Hematopoietic multipotent progenitor cell treated with erythropoietin and hydrocortisone succinate and interleukin-3 and kit ligand, for 15 days (in vitro differentiated cells): Measurements from ENCODE around the gene TBC1D30.
"Not testable (repeated sequence)": the region's sequence is repeated elsewhere in the genome, so short reads cannot be mapped to it uniquely, and the experiment has no call there.

Source experiments
- DNase-seq: peaks from one replicate; pipeline ENCODE4 v3.0.0-alpha.2; 2015; ENCODE audit warnings: low spot score

TBC1D30 gene, protein sequence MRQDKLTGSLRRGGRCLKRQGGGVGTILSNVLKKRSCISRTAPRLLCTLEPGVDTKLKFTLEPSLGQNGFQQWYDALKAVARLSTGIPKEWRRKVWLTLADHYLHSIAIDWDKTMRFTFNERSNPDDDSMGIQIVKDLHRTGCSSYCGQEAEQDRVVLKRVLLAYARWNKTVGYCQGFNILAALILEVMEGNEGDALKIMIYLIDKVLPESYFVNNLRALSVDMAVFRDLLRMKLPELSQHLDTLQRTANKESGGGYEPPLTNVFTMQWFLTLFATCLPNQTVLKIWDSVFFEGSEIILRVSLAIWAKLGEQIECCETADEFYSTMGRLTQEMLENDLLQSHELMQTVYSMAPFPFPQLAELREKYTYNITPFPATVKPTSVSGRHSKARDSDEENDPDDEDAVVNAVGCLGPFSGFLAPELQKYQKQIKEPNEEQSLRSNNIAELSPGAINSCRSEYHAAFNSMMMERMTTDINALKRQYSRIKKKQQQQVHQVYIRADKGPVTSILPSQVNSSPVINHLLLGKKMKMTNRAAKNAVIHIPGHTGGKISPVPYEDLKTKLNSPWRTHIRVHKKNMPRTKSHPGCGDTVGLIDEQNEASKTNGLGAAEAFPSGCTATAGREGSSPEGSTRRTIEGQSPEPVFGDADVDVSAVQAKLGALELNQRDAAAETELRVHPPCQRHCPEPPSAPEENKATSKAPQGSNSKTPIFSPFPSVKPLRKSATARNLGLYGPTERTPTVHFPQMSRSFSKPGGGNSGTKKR

DNA sequence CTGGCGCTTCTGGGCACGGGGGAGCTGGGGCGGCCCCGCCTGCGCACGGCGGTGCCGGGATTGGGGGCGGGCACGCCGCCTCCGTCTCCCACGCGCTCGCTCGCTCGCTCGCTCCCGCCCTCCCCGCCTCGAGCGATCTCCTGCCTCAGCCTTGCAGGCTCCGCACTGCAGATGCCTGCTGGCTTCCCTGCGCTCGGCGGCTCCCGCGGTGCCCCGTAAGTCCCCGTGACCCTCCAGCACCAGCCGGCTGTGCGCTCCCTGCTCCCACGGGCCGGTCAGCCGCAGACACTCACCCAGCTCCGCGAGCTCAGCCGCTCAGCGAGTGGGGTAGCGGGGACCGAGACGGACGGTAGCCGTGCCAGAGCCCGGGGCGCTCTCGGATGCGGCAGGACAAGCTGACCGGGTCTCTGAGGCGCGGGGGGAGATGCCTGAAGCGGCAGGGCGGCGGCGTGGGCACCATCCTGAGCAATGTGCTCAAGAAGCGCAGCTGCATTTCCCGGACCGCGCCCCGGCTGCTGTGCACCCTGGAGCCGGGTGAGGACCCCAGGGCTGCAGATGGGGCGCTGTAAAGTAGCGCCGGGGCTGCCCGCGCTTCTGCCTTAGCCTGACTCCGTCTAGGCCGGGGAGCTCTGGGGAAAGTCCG lies at the start of gene TBC1D30:
Gene TBC1D30 (plus strand): TSS at position 148 of the 643 bp plus-strand sequence. CDS start 233 bp downstream, at position 381.
- DNase-seq = no peak

DNA sequence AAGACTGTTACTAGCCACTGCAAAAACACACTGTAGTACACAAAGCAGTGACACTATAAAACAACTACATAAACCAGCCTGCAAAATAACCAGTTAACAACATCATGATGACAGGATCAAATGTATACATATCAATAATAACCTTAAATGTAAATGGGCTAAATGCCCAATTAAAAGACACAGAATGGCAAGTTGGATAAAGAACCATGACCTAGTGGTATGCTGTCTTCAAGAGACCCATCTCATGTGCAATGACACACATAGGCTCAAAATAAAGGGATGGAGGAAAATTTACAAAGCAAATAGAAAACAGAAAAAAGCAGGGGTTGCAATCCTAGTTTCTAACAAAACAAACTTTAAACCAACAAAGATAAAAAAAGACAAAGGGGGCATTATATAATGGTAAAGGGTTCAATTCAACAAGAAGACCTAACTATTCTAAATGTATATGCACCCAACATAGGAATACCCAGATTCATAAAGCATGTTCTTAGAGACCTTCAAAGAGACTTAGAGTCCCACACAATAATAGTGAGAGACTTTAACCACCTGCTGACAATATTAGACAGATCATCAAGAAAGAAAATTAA lies 49.2 kb upstream of the TBC1D30 start:
- DNase-seq = not testable (repeated sequence)

DNA sequence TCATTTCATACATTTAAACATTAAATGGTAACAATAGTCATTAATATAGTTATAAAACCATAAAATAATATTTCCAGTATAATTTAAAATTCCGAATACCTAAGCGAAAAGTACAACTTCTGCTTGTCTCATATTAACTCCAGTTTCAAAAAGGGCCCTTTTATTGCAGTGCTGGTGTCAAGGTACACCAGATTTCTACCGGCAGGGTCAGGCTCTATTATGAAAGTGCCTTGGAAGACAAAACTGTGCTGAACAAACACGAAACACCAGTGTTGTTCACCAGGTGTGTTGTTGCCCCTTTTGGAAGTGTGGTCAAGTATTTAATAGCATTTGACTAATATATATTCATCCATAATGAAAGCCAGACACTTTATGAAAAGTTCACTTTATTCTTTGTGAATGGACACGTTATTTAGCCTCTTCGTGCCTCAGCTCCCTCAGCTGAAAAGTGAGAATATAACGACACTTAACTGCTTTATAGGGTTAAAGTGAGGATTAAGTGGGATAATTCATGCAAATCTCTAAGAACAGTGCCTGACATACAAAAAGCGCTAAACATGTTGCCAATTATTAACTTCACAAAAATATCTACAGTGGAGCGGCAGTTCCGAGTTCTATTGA lies 45.0 kb upstream of the TBC1D30 start:
- no peak for DNase-seq

DNA sequence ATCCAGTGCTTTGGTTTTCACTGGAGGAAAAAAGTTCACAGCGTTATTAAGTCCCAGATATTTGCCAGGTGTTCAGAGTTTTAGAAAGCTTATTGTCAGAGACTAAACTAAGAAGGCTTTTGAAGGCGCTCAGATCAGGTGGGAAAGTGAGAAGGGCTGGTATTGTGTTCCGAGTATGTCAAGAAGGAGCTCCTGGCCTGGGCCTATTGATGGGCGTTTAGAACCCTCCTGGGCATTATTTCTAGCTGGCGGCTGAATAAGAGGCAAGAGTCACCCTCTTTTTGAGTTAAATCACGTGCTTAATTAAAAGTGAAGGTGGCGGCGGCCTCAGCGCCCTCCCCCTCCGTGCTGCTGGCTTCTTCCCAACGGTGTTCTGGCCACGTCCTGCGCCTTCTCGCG lies 44.3 kb upstream of the TBC1D30 start:
- no peak for DNase-seq

DNA sequence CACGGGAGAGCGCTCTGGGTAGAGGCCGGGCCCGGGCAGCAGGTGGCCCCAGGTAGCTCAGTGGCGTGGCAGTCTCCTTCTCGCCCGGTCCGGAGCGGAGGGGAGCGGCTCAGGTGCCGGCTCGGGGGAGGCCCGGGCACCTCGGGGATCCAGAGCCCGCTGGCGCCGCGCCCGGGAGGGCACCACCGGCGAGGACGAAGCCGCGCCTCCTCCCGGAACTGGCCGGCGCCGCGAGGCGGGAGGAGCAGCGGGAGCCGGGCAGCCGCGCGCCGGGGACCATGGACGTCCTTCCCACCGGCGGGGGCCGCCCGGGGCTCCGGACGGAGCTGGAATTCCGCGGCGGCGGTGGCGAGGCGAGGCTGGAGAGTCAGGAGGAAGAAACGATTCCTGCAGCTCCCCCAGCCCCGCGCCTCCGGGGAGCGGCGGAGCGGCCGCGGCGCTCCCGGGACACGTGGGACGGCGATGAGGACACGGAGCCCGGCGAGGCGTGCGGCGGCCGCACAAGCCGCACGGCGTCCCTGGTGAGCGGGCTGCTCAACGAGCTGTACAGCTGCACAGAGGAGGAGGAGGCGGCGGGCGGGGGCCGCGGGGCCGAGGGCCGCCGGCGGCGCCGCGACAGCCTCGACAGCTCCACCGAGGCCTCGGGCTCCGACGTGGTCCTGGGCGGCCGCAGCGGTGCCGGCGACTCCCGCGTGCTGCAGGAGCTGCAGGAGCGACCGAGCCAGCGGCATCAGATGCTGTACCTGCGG lies 43.7 kb upstream of the TBC1D30 start:
- DNase-seq = no peak

DNA sequence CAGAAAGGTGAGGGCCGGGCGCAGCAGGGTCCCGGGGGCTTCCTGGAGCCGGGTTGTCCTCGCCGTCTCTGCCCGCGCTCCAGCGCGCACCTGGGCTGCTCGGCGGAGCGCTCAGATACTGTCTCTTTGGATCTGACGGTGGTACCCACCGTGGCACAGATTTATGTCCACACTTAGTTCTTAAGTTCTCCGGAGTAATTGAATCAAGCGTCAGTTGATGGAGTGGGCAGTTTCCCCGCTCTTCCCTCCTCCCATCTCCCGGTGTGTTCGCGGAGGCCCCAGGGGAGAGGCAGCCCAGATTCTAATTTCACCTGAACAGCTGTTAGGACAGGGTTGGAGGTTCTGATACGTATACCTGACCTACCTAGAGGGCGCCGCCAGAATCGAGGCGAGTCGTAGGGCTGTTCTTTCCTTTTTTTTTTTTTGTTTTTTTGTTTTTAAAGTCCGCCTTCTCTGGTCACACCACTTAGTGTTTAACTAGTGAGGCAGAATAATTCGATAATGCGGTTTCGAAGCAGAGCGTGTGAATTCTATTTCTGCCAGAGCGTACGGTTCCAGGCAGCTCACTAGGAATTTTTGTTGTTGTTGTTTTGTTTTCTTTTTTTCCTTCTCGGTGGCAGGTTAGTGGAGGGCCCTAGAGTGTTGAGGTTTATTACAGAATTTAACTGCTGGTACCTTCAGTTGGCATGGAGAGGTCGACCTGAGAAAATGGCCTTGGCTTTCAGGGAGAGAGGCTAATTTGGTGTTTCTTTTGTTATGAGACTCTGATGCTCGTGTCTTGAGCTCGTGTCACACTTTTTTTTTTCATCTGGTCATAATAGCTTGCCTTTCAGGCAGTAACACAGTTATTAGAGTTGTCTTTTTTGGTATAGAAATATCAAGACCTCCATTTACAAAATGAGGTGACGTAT lies 42.9 kb upstream of the TBC1D30 start:
- DNase-seq = no peak

DNA sequence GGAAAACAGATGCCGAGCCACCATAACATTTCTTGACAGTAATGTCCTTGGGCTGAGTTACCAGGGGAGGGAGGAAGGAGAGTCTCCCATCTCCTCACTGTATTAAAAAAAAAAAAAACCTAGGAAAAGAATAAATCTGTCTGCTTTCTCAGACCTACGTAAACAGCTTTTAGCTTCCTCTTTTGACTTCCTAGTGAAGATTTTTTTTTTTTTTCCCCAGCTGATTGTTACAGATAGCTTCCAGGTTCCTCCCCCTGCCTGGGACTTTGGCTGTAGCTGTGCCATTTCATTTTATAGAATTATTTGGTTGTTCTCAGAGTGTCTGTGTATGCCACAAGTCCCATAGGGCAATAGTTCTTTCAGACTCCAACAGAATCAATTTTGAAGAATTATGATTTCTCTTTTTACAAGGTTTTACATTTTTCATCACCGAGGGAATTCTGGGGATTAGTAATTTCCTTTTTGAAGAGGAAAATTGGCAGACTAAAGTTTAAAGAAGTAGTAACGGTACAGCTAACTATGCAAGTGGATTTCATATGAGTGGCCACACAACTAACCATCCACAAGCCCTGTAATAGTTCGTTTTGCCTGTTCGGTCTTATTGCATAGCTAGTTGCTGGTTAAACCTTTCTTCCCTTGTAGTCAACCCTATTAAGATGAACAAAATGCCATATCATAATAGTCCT lies 42.1 kb upstream of the TBC1D30 start:
- DNase-seq = no peak

DNA sequence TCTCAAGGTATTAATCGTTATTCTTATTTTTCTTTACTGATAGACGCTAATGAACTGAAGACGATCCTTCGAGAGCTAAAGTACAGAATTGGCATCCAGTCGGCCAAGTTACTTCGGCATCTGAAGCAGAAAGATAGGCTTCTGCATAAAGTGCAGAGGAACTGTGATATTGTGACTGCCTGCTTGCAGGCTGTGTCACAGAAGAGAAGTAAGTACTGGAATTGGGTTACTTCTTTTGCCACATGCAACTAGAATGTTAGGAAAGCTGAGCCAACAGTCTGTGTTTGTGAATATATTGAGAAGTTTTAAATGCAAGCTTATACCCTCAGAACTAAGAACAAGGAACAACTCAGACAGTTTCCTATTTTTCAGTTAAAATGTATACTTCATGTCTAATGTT lies 38.6 kb upstream of the TBC1D30 start:
- no peak for DNase-seq

DNA sequence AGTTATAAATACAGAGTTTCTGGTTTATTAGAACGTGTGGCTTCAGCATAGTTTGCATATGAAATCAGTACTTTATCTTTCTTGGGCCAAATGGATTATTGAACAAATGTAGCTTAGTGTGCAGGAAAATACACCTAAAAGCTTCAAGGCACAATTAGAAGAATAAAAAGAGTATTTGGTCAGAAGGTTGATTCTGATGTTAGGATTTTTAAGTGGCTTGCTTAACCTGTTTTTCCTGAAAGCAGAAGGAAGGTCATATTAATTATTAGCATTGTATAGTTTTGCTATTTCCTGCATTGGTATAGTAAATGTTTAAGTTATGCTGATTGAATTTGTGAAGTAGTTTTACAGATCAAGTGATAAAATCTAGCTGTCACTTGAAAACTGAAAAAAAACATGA lies 34.3 kb upstream of the TBC1D30 start:
- no peak for DNase-seq

DNA sequence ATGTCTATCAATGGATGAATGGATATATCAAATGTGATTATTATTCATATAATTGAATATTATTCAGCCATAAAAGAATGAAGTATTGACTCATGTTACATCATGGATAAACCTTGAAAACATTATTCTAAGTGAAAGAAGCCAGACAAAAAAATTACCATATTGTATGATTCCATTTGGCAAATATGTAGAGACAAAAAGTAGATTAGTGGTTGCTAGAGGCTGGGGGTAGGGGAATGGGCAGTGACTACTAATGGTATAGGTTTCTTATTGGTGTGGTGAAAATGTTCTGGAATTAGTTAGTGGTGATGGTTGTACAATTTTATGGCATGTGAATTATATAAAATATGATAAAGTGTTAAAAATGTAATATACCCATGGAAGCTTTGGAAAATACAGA lies 33.4 kb upstream of the TBC1D30 start:
- no peak for DNase-seq

DNA sequence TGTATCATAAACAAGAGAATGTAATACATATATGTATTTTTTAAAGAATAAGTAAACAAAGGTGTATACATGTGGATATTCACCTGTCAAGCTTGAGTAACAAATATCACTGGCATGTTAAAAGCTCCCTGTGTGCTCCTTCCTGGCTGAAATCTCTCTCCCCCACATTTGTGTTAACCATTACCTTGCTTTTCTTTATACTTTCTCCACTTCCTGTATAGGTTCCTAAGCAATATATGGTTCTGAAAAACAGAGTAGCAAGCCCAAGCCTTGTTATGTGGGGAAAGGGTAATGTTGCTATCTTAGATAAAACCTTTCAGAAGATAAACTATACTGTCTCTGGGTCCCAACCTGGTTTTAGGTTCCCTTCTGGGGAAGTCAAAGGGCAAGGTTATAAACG lies 32.3 kb upstream of the TBC1D30 start:
- no peak for DNase-seq

DNA sequence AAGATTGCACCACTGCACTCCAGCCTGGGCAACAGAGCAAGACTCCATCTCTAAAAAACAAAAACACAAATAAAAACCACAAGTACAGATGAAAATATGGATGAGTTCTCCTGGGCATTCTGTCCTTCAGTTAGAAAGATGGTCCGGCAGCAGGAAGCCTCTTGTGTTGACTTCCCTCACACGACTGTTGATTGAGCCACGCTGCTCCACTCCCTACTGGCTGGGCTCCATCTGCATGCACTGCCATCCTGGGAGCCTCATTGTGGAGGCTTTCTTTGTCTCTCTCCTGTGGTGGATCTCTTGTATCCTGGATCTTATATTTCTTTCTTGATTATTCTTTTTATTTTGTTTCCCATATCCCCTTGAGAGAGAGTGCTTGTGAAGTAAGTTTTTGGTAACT lies 30.8 kb upstream of the TBC1D30 start:
- no peak for DNase-seq

DNA sequence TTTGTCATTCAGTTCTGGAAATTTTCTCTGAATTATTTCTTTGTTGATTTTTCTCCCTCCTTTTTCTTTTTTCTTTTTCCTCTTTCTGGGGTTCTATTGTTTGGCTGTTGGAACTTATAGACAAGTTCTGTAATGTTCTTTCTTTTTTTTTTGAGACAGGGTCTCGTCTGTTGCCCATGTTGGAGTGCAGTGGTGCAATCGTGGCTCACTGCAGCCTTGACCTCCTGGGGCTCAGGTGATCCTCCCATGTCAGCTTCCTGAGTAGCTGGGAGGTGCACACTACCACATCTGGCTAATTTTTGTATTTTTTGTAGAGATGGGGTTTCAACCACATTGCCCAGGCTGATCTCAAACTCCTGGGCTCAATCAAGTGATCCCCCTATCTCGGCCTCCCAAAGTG lies 30.1 kb upstream of the TBC1D30 start:
- DNase-seq = no peak

DNA sequence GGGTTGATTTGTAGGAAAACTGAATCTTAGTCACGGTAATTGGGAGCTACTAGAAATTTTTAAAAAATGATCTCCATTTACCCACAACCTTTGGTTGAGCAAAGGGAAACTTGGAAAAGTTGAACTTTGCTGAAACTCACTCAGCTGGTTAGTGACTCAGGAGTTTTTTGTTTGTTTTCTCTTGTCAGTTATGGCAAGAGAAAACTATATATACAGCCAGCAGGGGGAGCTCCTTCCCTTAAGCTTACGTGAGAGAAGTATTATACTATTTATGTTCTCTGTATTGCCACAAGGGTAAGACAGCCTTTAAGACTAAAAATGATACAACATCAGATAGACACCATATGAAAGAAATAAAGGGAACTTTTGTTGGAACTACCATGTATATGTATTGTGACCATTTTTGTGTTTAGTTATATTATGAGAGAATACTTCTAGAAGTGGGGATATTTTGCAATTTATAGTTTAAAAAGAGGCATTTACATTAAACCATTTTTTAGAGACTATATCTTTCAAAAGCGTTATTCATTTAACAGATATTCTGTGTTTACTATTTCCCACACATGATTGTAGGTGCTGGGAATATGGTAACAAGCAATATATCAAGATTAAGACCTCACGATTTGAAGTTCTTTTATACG lies 28.1 kb upstream of the TBC1D30 start:
- DNase-seq = peak; percentile 87

DNA sequence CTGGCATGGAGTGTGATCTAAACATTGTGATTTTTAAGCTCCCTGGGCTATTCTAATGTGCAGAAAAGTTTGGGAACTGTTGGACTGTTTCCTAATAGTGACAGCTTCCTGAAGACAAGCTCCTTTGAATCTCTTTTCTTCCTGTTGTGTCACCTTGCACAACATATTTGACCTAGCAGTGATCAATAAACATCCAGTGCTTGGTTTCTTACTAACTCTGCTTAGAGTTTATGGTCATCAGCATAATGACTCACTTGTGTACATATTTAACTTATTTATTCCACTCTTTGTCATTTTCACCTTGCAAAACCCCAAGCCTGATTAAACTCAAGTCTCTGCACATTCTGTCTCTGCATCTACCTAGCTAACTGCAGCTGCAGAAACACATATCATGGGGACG lies 27.3 kb upstream of the TBC1D30 start:
- DNase-seq = no peak

DNA sequence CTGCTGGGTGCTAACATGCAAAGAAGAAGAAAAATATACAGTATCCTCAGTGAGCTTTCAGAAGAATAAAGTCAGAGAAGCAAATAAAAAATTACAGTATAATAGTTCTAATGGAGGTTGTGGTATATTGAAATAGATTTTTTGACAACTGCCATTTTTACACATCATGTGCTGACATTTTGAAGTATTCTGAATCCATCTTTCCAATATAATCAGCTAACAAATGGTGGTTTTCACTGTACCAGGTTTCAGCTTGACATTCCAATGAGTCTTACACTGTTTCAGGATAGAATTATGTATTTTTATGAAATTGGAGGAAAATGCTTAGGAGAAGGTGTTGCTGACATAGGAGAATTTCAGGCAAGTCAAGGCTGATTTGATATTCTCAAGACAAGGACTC lies 26.3 kb upstream of the TBC1D30 start:
- DNase-seq = no peak

DNA sequence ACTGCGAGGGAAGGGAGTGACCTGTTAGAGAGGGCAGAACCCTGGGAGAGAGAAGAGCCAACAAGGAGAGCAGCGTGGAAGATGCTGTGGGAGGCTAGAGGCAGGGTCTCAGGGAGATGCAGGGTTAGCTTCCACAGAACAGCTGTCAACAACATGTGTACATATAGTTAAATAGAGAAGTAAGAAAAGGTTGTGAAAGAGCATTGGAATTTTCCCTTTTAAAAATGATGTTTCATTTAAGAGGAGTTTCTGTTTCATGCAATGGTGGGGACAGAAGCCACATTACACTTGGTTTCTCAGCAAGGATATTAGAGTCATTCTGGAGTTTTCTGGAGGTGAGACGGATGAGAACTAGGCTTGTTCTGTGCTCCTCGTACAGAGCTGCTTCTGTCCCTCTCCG lies 23.8 kb upstream of the TBC1D30 start:
- no peak for DNase-seq

DNA sequence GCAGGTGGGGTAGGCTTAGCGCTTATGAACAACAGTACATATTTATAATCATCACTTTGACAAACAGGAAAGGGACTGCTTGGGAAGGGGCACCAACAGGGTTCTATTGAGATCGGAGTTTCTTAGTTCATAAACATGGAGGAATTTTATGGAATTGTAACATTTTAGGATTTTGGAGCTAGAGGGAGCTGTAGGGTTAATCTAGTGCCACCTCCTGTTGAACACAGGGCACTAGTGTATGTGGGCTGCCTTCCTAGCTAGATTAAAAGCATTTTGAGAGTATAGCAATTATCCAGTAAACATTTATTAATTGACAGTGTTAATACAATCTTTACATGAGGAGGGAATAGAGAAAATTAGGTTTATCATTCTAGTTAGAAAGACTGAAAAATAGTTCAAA lies 23.1 kb upstream of the TBC1D30 start:
- DNase-seq = no peak

DNA sequence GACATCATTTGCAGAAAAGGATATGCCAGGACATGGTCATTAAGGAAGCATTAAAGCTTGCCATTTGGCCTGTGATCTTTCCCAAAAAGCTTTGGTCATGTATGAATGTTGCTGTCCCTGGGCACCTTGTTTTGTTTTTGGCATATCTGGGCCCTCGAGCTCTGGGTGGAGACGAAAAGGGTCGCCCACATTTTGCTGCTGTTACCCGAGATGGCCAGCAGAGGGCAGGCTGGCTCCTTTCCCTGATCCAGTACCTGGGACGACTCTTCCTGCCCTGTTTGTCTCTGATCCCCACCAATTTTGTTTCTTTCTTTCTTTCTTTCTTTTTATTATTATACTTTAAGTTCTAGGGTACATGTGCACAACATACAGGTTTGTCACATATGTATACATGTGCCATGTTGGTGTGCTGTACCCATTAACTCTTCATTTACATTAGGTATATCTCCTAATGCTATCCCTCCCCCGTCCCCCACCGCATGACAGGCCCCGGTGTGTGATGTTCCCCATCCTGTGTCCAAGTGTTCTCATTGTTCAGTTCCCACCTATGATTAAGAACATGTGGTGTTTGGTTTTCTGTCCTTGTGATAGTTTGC lies 22.2 kb upstream of the TBC1D30 start:
- peak; percentile 61 for DNase-seq
